Prostate gland (tissue), 2 donors: ENCODE results near the gene TTC27.

Source experiments
- CTCF ChIP-seq, 4 experiments: fragments of 200-600 bp in 2 of 4; fragments of 450-650 bp in 2 of 4; sonication (generic) in 2 of 4; IDR thresholded peaks; 1 replicate in 3 of 4; 2 replicates in 1 of 4; pipeline ENCODE4 v1.5.1; 2016 to 2019; ENCODE audit warnings: antibody characterized with exemption in 4 of 4, mild to moderate bottlenecking in 2 of 4, moderate library complexity in 2 of 4
- POLR2A ChIP-seq: fragments of 450-650 bp; IDR thresholded peaks from one replicate; pipeline ENCODE4 v1.6.1; 2016; ENCODE audit warnings: antibody characterized with exemption, mild to moderate bottlenecking
- POLR2AphosphoS5 ChIP-seq: sonication (generic); formaldehyde crosslinking; IDR thresholded peaks from one replicate; pipeline ENCODE4 v1.6.1; 2017; ENCODE audit warnings: antibody characterized with exemption

DNA sequence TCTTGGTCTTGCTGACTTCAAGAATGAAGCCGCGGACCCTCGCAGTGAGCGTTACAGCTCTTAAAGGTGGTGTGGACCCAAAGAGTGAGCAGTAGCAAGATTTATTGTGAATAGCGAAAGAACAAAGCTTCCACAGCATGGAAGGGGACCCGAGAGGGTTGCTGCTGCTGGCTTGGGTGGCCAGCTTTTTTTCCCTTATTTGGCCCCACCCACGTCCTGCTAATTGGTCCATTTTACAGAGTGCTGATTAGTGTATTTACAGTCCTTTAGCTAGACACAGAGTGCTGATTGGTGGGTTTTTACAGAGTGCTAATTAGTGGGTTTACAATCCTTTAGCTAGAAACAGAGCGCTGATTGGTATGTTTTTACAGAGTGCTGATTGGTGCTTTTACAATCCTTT, 230.9 kb downstream of the TTC27 start:
- no peak for TF ChIP-seq CTCF (IDR thresholded peaks at IDR 0.05)
- TF ChIP-seq POLR2A: no peak
- no peak for TF ChIP-seq POLR2AphosphoS5
